ENCODE data around the gene UNC93A. TPM values are rescaled to one million over a fixed set of nuclear protein-coding genes. Genes with fewer than 3 reads are reported as not detected.
"Not testable (repeated sequence)": the region's sequence is repeated elsewhere in the genome, so short reads cannot be mapped to it uniquely, and the experiment has no call there.

Gene UNC93A
- total RNA-seq, 1 donor from 2014 or later, result not detected

DNA sequence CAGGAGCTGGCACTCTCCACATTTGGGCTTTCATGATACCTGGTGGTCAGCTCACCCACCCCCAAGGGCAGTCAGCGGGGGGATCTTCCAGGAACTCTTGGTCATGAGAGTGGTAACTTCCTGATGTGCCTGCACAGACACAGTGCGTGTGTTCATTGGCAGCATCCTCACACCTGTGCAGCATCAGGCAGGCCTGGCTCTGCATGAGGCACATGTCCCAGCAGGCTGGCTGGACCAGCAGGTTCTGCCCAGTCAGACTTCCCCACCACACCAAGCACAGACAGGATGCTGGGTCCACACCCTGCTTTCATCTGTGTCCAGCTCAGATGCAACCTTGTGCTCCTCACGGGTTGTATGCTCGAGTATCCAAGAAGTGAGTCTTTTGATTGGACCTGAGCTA, 15.7 kb upstream of the UNC93A start:
- Mint-ChIP-seq H3K27me3 (ENCODE audit: unreplicated experiment) (peaks cover 15% of the 10 kb centered on the region), H3K4me1 (ENCODE audit: unreplicated experiment) (no peaks in the 10 kb centered on the region), H3K36me3 (ENCODE audit: unreplicated experiment) (no peaks in the 10 kb centered on the region), H3K27ac (ENCODE audit: unreplicated experiment) (no peak overlapping the region), H3K4me3 (ENCODE audit: unreplicated experiment) (no peak overlapping the region), H3K9me3 (ENCODE audit: unreplicated experiment) (no peaks in the 10 kb centered on the region)
- TF ChIP-seq, protein P1, sequence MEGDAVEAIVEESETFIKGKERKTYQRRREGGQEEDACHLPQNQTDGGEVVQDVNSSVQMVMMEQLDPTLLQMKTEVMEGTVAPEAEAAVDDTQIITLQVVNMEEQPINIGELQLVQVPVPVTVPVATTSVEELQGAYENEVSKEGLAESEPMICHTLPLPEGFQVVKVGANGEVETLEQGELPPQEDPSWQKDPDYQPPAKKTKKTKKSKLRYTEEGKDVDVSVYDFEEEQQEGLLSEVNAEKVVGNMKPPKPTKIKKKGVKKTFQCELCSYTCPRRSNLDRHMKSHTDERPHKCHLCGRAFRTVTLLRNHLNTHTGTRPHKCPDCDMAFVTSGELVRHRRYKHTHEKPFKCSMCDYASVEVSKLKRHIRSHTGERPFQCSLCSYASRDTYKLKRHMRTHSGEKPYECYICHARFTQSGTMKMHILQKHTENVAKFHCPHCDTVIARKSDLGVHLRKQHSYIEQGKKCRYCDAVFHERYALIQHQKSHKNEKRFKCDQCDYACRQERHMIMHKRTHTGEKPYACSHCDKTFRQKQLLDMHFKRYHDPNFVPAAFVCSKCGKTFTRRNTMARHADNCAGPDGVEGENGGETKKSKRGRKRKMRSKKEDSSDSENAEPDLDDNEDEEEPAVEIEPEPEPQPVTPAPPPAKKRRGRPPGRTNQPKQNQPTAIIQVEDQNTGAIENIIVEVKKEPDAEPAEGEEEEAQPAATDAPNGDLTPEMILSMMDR (IDR thresholded peaks at IDR 0.05), result no peak
- no peak for DNase-seq (ENCODE audit: extremely low spot score, unreplicated experiment)

GRCh38 chr6:167276772-167277533, 14.2 kb upstream of the UNC93A start:
- Mint-ChIP-seq H3K4me3 (ENCODE audit: unreplicated experiment) (no peak overlapping the region), H3K36me3 (ENCODE audit: unreplicated experiment) (no peaks in the 10 kb centered on the region), H3K27ac (ENCODE audit: unreplicated experiment) (no peak overlapping the region), H3K9me3 (ENCODE audit: unreplicated experiment) (no peaks in the 10 kb centered on the region), H3K4me1 (ENCODE audit: unreplicated experiment) (no peaks in the 10 kb centered on the region), H3K27me3 (ENCODE audit: unreplicated experiment) (peaks cover 17% of the 10 kb centered on the region)
- peak; percentile 77 for DNase-seq (ENCODE audit: extremely low spot score, unreplicated experiment)
- TF ChIP-seq, protein P1 (IDR thresholded peaks at IDR 0.05), result no peak

GRCh38 chr6:167278173-167278940, 12.8 kb upstream of the UNC93A start:
- H3K4me3 Mint-ChIP-seq (ENCODE audit: unreplicated experiment); H3K9me3 Mint-ChIP-seq (ENCODE audit: unreplicated experiment); H3K27ac Mint-ChIP-seq (ENCODE audit: unreplicated experiment); DNase-seq (ENCODE audit: extremely low spot score, unreplicated experiment); H3K36me3 Mint-ChIP-seq (ENCODE audit: unreplicated experiment); H3K4me1 Mint-ChIP-seq (ENCODE audit: unreplicated experiment): not testable (repeated sequence)
- peaks cover 14% of the 10 kb centered on the region for H3K27me3 Mint-ChIP-seq (ENCODE audit: unreplicated experiment)

DNA sequence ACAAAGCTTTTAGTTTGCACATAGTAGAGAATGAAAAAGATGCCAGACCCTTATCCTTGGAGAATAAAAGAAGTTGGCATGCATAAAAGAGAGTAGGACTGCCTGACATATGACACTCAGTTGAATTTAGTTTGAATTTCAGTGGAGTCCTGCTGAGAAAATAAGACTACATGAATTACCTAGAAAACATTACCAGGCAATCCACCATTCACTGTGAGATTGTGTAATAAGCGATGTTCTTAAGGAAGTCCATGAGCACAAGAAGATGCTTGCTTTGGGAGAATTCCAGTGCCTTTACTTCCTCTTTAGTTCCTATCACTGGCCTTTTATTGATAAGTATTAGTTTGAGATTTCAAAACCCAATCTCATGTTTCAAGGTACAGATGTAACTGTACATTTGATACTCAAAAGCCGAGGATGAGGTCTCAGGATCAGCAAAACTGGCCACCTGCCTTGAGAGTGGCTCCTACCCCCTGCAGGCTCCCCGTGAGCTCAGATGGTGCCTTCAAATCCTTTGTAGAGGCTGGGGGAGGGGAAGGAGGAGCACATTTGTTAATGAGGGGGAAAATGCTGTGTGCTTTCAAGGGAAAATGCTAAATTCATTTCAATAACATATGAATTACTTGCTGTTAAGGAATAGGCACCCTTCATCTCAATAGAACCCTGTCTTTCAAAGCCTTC, 11.2 kb upstream of the UNC93A start:
- Mint-ChIP-seq H3K27me3 (ENCODE audit: unreplicated experiment) (peaks cover 14% of the 10 kb centered on the region), H3K9me3 (ENCODE audit: unreplicated experiment) (no peaks in the 10 kb centered on the region), H3K4me1 (ENCODE audit: unreplicated experiment) (no peaks in the 10 kb centered on the region), H3K4me3 (ENCODE audit: unreplicated experiment) (no peak overlapping the region), H3K27ac (ENCODE audit: unreplicated experiment) (no peak overlapping the region), H3K36me3 (ENCODE audit: unreplicated experiment) (no peaks in the 10 kb centered on the region)
- TF ChIP-seq, protein P1 (IDR thresholded peaks at IDR 0.05), result no peak
- DNase-seq (ENCODE audit: extremely low spot score, unreplicated experiment), result no peak

- not testable (repeated sequence) for H3K4me3 Mint-ChIP-seq (ENCODE audit: unreplicated experiment); DNase-seq (ENCODE audit: extremely low spot score, unreplicated experiment); H3K9me3 Mint-ChIP-seq (ENCODE audit: unreplicated experiment); H3K27ac Mint-ChIP-seq (ENCODE audit: unreplicated experiment); H3K4me1 Mint-ChIP-seq (ENCODE audit: unreplicated experiment); H3K36me3 Mint-ChIP-seq (ENCODE audit: unreplicated experiment)
- H3K27me3 Mint-ChIP-seq (ENCODE audit: unreplicated experiment), result peaks cover 14% of the 10 kb centered on the region
Measured at GRCh38 chr6:167280466-167280865, 10.6 kb upstream of the UNC93A start.

Data from osteocyte (in vitro differentiated cells).